Measurements from ENCODE around the gene HOXB3.

Gene HOXB3

GRCh38 chr17:48503747-48504146, 86.3 kb downstream of the HOXB3 start:
- Histone ChIP-seq H3K4me3 (no peak overlapping the region), H3K27ac (no peak overlapping the region)
- DNase-seq (ENCODE audit: low spot score): no peak
- TF ChIP-seq CTCF (IDR thresholded peaks at IDR 0.05): no peak

GRCh38 chr17:48502901-48503300, 87.1 kb downstream of the HOXB3 start:
- Histone ChIP-seq H3K4me3 (no peak overlapping the region), H3K27ac (no peak overlapping the region)
- no peak for TF ChIP-seq CTCF (IDR thresholded peaks at IDR 0.05)
- DNase-seq (ENCODE audit: low spot score): no peak

- no peak for DNase-seq (ENCODE audit: low spot score)
- Histone ChIP-seq H3K27ac (no peak overlapping the region), H3K4me3 (no peak overlapping the region)
- no peak for TF ChIP-seq CTCF (IDR thresholded peaks at IDR 0.05)
These were observed 87.7 kb downstream of the HOXB3 start for GRCh38 chr17:48502312-48502711.

GRCh38 chr17:48500435-48501426, 89.3 kb downstream of the HOXB3 start:
- no peak for TF ChIP-seq CTCF (IDR thresholded peaks at IDR 0.05)
- no peak for DNase-seq (ENCODE audit: low spot score)
- no peak overlapping the region for H3K4me3 ChIP-seq
- H3K27ac ChIP-seq: no peak overlapping the region

GRCh38 chr17:48499735-48500434, 90.2 kb downstream of the HOXB3 start:
- Histone ChIP-seq H3K4me3 (no peak overlapping the region), H3K27ac (no peak overlapping the region)
- DNase-seq (ENCODE audit: low spot score): no peak
- no peak for TF ChIP-seq CTCF (IDR thresholded peaks at IDR 0.05)

GRCh38 chr17:48499248-48499647, 90.8 kb downstream of the HOXB3 start:
- no peak for DNase-seq (ENCODE audit: low spot score)
- no peak overlapping the region for H3K4me3 ChIP-seq
- TF ChIP-seq CTCF (IDR thresholded peaks at IDR 0.05): no peak
- no peak overlapping the region for H3K27ac ChIP-seq
